Neuronal stem cell (in vitro differentiated cells): ENCODE data around the gene CTNND2.

Experiments
- DNase-seq: peaks from one replicate; pipeline ENCODE4 v3.0.0-alpha.2; 2013; ENCODE audit warnings: low spot score
- H2AFZ ChIP-seq: one replicate; pipeline ENCODE4 v1.6.1; 2013; ENCODE audit warnings: mild to moderate bottlenecking, low read length, inconsistent platforms
- H2AK5ac ChIP-seq: 2 replicates; pipeline ENCODE4 v1.6.1; 2013; ENCODE audit warnings: low read depth, mild to moderate bottlenecking, inconsistent platforms, low read length, moderate library complexity, mixed read lengths
- H2BK120ac ChIP-seq: 2 replicates; pipeline ENCODE4 v1.6.1; 2013; ENCODE audit warnings: low read depth, mild to moderate bottlenecking, inconsistent platforms, low read length, moderate library complexity, mixed read lengths
- H2BK12ac ChIP-seq: one replicate; pipeline ENCODE4 v1.6.1; 2013; ENCODE audit warnings: low read length, inconsistent platforms
- H2BK15ac ChIP-seq: 2 replicates; pipeline ENCODE4 v1.6.1; 2013; ENCODE audit warnings: mild to moderate bottlenecking, low read length, inconsistent platforms, mixed read lengths
- H2BK5ac ChIP-seq: one replicate; pipeline ENCODE4 v1.6.1; 2013; ENCODE audit warnings: inconsistent platforms, mild to moderate bottlenecking, low read length, moderate library complexity
- H3K14ac ChIP-seq: one replicate; pipeline ENCODE4 v1.6.1; 2013; ENCODE audit warnings: low read length, inconsistent platforms
- H3K18ac ChIP-seq: 2 replicates; pipeline ENCODE4 v1.6.1; 2013; ENCODE audit warnings: low read length, inconsistent platforms
- H3K23ac ChIP-seq: 2 replicates; pipeline ENCODE4 v1.6.1; 2013; ENCODE audit warnings: low read depth, mild to moderate bottlenecking, mixed read lengths, low read length, inconsistent platforms; ENCODE audit not compliant: poor library complexity
- H3K27ac ChIP-seq: replicated peaks from 3 replicates; pipeline ENCODE4 v1.5.1; 2013; ENCODE audit warnings: low read length, inconsistent platforms
- H3K27me3 ChIP-seq, 3 experiments: 2 replicates each; pipeline ENCODE4 v1.6.1; 2013; ENCODE audit warnings: low read length in 3 of 3, mild to moderate bottlenecking in 2 of 3, inconsistent platforms in 1 of 3, low read depth in 1 of 3, mixed read lengths in 1 of 3, moderate library complexity in 1 of 3; ENCODE audit not compliant: control insufficient read depth in 3 of 3, insufficient read depth in 3 of 3
- H3K36me3 ChIP-seq, 2 donors: replicated peaks in 1 of 2; 2 replicates each; pipeline ENCODE4 v1.6.1; 2013; ENCODE audit warnings: low read length in 2 of 2; ENCODE audit not compliant: control insufficient read depth in 2 of 2, insufficient read depth in 2 of 2
- H3K4ac ChIP-seq: 2 replicates; pipeline ENCODE4 v1.6.1; 2013; ENCODE audit warnings: inconsistent platforms, mild to moderate bottlenecking, low read length, moderate library complexity
- H3K4me1 ChIP-seq, 2 donors: 1 replicate in 1 of 2; 2 replicates in 1 of 2; pipeline ENCODE4 v1.6.1; 2013; ENCODE audit warnings: low read length in 2 of 2, low read depth in 1 of 2; ENCODE audit not compliant: control insufficient read depth in 2 of 2, insufficient read depth in 1 of 2
- H3K4me2 ChIP-seq: one replicate; pipeline ENCODE4 v1.6.1; 2013; ENCODE audit warnings: mild to moderate bottlenecking, low read length, inconsistent platforms; ENCODE audit not compliant: insufficient read depth, poor library complexity, severe bottlenecking
- H3K4me3 ChIP-seq, 2 donors: 2 replicates each; pipeline ENCODE4 v1.5.1; 2013; ENCODE audit warnings: low read length in 2 of 2, mild to moderate bottlenecking in 2 of 2, inconsistent platforms in 1 of 2, moderate library complexity in 1 of 2
- H3K79me1 ChIP-seq: one replicate; pipeline ENCODE4 v1.6.1; 2013; ENCODE audit warnings: low read depth, mild to moderate bottlenecking, inconsistent platforms, low read length, moderate library complexity
- H3K9ac ChIP-seq: one replicate; pipeline ENCODE4 v1.6.1; 2013; ENCODE audit warnings: mild to moderate bottlenecking, low read depth, low read length, inconsistent platforms; ENCODE audit not compliant: poor library complexity
- H3K9me3 ChIP-seq, 2 donors: replicated peaks in 1 of 2; 2 replicates each; pipeline versions ENCODE3 to v1.6.1; 2013; ENCODE audit warnings: low read length in 2 of 2, mild to moderate bottlenecking in 2 of 2, inconsistent platforms in 1 of 2, low read depth in 1 of 2, mixed read lengths in 1 of 2, moderate library complexity in 1 of 2; ENCODE audit not compliant: control insufficient read depth in 2 of 2, insufficient read depth in 1 of 2
- H4K8ac ChIP-seq: one replicate; pipeline ENCODE4 v1.6.1; 2013; ENCODE audit warnings: low read depth, mild to moderate bottlenecking, inconsistent platforms, low read length, moderate library complexity
- H4K91ac ChIP-seq: one replicate; pipeline ENCODE4 v1.6.1; 2013; ENCODE audit warnings: low read length, low read depth, mild to moderate bottlenecking, inconsistent platforms; ENCODE audit not compliant: poor library complexity
- WGBS, 2 donors: extraction: QIAGEN DNeasy Blood & Tissue Kit; methylation state at CpG; one replicate each; pipeline ENCODE4 v1.1.7; 2013; ENCODE audit warnings: missing lambda C conversion rate in 2 of 2, mixed read lengths in 1 of 2; ENCODE audit not compliant: insufficient read length in 2 of 2, insufficient replicate concordance in 1 of 2; ENCODE audit errors: extremely low coverage in 2 of 2; 5-methylcytosine and 5-hydroxymethylcytosine counted together

CTNND2 gene

DNA sequence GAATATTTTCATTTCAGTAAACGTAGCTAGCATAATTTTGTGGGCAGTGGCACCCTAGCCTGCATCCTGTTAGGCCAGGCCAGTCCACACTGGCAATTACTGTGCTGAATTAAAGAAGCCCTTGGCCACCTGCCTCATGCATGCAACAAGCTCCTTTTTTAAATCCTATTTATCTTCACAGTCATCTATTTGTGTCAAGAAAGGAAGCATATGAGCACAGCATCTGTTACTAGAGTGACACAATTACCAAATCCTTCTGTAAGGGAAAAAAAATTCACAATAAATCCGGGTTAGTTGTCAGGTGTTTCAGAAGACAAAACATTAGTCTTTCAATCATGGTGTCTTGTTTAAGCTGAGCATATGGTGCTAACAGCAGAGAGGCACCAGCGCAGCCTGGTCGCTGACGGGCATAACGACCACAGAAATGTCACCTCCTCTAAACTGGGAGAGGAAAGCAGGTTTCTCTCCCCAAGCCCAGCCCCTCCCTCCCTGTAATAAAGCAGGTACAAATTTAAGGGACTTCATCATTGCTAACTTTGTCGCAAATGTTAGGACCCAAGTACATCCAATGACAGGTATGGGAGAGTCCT, 520.6 kb downstream of the CTNND2 start:
- Histone ChIP-seq H3K27ac (no peak overlapping the region), H3K9ac (no peak overlapping the region), H2AK5ac (no peak overlapping the region), H3K4me2 (no peak overlapping the region), H3K36me3 (peaks cover 0 to 52% of the 10 kb centered on the region in 2 donors), H3K4me3 (no peak overlapping the region), H3K4ac (no peak overlapping the region), H3K9me3 (peaks cover 0 to 21% of the 10 kb centered on the region in 2 donors), H3K4me1 (peaks cover 4 to 7% of the 10 kb centered on the region in 2 donors), H4K91ac (no peak overlapping the region), H4K8ac (no peak overlapping the region), H2BK15ac (no peak overlapping the region), H3K18ac (no peak overlapping the region), H3K27me3 (peaks cover 0 to 21% (median 5%) of the 10 kb centered on the region in 3 experiments), H3K23ac (no peak overlapping the region), H3K14ac (no peak overlapping the region), H2BK5ac (no peak overlapping the region), H2BK12ac (no peak overlapping the region), H3K79me1 (no peaks in the 10 kb centered on the region), H2BK120ac (no peak overlapping the region), H2AFZ (no peak overlapping the region)
- DNase-seq, result no peak
- no CpG with 5 or more reads among the region's 7 CpGs for WGBS, 2 donors

DNA sequence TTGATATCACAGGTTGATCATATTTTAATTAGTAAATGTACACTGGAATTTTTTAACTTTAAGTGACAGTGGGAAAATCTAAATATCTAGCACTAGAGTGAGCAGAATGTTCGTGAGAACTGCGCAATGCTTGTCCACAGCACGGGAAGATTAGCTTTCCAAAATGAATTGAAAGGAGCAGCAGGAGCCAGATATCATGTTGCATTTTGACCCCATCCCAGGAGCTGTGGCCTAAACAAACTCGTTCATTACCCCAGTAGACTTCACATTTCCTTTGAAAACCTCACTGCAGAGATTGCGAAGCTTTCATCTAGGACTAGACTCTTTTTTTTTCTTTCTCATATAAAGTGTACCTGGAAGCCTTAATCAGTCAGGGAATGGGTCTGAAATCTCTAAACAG, 525.8 kb downstream of the CTNND2 start:
- Histone ChIP-seq H2AFZ (no peak overlapping the region), H3K4ac (no peak overlapping the region), H3K27me3 (peaks cover 0 to 4% (median 0%) of the 10 kb centered on the region in 3 experiments), H3K79me1 (no peaks in the 10 kb centered on the region), H3K4me3 (no peak overlapping the region), H3K4me2 (no peak overlapping the region), H2BK120ac (no peak overlapping the region), H2AK5ac (no peak overlapping the region), H3K9me3 (peaks cover 0 to 15% of the 10 kb centered on the region in 2 donors), H2BK5ac (no peak overlapping the region), H3K27ac (no peak overlapping the region), H2BK12ac (no peak overlapping the region), H4K91ac (no peak overlapping the region), H3K9ac (no peak overlapping the region), H3K23ac (no peak overlapping the region), H3K18ac (no peak overlapping the region), H3K36me3 (peaks cover 0 to 82% of the 10 kb centered on the region in 2 donors), H3K4me1 (peaks cover 0 to 2% of the 10 kb centered on the region in 2 donors), H4K8ac (no peak overlapping the region), H2BK15ac (no peak overlapping the region), H3K14ac (no peak overlapping the region)
- DNase-seq, result no peak
- no CpG with 5 or more reads among the region's 5 CpGs for WGBS, 2 donors

DNA sequence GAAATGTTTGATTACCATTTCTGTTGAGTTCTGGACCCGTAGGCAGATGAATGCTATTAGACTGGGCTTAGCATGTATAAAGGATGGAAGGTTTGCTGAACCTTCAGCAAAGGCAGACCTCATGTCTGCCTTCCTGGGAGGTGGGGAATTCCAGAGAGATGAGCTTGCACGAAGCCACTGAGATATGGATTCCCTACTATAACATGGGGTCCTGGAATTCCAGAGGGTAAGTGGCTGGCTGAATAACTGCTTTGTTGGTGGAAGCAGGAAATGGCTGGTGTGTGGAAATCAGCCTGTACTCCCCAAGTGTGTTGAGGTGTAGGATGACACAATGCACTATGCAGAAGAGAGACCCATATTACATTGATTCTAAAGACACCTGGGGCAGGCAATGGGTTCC, 526.4 kb downstream of the CTNND2 start:
- DNase-seq, result no peak

DNA sequence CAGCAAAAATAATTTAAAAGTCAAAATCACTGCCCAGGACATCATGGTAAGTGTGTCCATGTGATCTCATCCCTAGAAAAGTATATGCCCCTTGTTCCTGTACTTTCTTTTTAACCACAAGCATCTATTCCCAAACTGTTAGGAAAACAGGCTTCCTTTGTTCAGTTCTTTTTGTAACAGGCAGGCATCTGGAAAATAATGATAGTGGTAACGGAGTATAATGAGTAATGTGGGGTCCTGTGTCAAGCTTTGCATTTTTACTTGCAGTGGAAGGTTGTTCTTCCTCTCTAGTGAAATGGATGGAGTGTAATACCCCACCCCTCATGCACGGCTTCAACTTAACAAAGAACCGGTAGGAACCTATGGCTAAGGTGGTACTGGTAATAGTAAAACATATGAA, 532.1 kb downstream of the CTNND2 start:
- no peak for DNase-seq
- H3K27me3 ChIP-seq, result no peaks in the 10 kb centered on the region
- no peak overlapping the region for H2AFZ ChIP-seq
- no peak overlapping the region for H3K27ac ChIP-seq
- H2BK12ac ChIP-seq, result no peak overlapping the region
- peaks cover 0 to 3% of the 10 kb centered on the region in 2 donors for H3K9me3 ChIP-seq
- no peak overlapping the region for H3K14ac ChIP-seq
- no peak overlapping the region for H2BK5ac ChIP-seq
- no peak overlapping the region for H3K4me3 ChIP-seq
- H4K8ac ChIP-seq, result no peak overlapping the region
- no peak overlapping the region for H2BK120ac ChIP-seq
- no peak overlapping the region for H2BK15ac ChIP-seq
- no peak overlapping the region for H3K9ac ChIP-seq
- H4K91ac ChIP-seq, result no peak overlapping the region
- H3K36me3 ChIP-seq, result peaks cover 0 to 40% of the 10 kb centered on the region in 2 donors
- no peaks in the 10 kb centered on the region for H3K79me1 ChIP-seq
- peaks cover 0 to 2% of the 10 kb centered on the region in 2 donors for H3K4me1 ChIP-seq
- no peak overlapping the region for H3K23ac ChIP-seq
- no peak overlapping the region for H3K4ac ChIP-seq
- H3K4me2 ChIP-seq, result no peak overlapping the region
- no peak overlapping the region for H2AK5ac ChIP-seq
- WGBS, 2 donors, result no CpG with 5 or more reads among the region's 3 CpGs
- no peak overlapping the region for H3K18ac ChIP-seq

More for the DNA sequence above, 526.4 kb downstream of the CTNND2 start:
- no peak overlapping the region for H2AFZ ChIP-seq
- whole genome bisulfite sequencing, 2 donors, result no CpG with 5 or more reads among the region's 2 CpGs
- peaks cover 0 to 4% of the 10 kb centered on the region in 2 donors for H3K4me1 ChIP-seq
- no peak overlapping the region for H2BK12ac ChIP-seq
- no peak overlapping the region for H4K8ac ChIP-seq
- no peak overlapping the region for H3K9ac ChIP-seq
- no peak overlapping the region for H3K4ac ChIP-seq
- no peaks in the 10 kb centered on the region for H3K79me1 ChIP-seq
- H2AK5ac ChIP-seq, result no peak overlapping the region
- no peak overlapping the region for H2BK120ac ChIP-seq
- no peak overlapping the region for H3K4me2 ChIP-seq
- no peaks in the 10 kb centered on the region for H3K27me3 ChIP-seq
- no peak overlapping the region for H3K18ac ChIP-seq
- H3K23ac ChIP-seq, result no peak overlapping the region
- no peak overlapping the region for H3K27ac ChIP-seq
- H4K91ac ChIP-seq, result no peak overlapping the region
- H3K4me3 ChIP-seq, result no peak overlapping the region
- H2BK5ac ChIP-seq, result no peak overlapping the region
- no peak overlapping the region for H3K14ac ChIP-seq
- H3K36me3 ChIP-seq, result peaks cover 0 to 80% of the 10 kb centered on the region in 2 donors
- H3K9me3 ChIP-seq, result peaks cover 0 to 15% of the 10 kb centered on the region in 2 donors
- no peak overlapping the region for H2BK15ac ChIP-seq
